SKM-1 (cell line): Measurements from ENCODE around the gene METAP1D.

ENCODE experiments used
- DNase-seq: peaks from one replicate; lab custom pipeline; 2025; ENCODE audit not compliant: unreplicated experiment; lab: John Stamatoyannopoulos, UW

METAP1D gene

GRCh38 chr2:172129404-172129803 lies 129.7 kb downstream of the METAP1D start:
- no peak for DNase-seq
